PFSK-1 (cell line): ENCODE results near the gene LRCOL1.

Source experiments
- FOXP2 ChIP-seq: optimal IDR thresholded peaks from 2 replicates; pipeline ENCODE3; 2011; ENCODE audit warnings: borderline replicate concordance, control low read depth, inconsistent platforms; ENCODE audit not compliant: insufficient read depth; ENCODE audit errors: extremely low read length, extremely low read depth
- POLR2AphosphoS5 ChIP-seq: IDR thresholded peaks from 2 replicates; pipeline ENCODE4 v1.6.1; 2012; ENCODE audit warnings: low read depth, mild to moderate bottlenecking, control low read depth, low read length, moderate library complexity
- REST ChIP-seq, 2 experiments: IDR thresholded peaks; 2 replicates each; pipeline versions ENCODE4 v1.6.1 to v1.8.0; 2011 to 2012; ENCODE audit warnings: low read depth in 2 of 2, low read length in 2 of 2, control low read depth in 1 of 2, inconsistent platforms in 1 of 2, mild to moderate bottlenecking in 1 of 2, moderate library complexity in 1 of 2; ENCODE audit not compliant: insufficient read depth in 1 of 2
- SIN3A ChIP-seq: IDR thresholded peaks from 2 replicates; pipeline ENCODE4 v1.6.1; 2012; ENCODE audit warnings: mild to moderate bottlenecking, low read length, moderate library complexity, borderline replicate concordance; ENCODE audit not compliant: insufficient read depth
- TAF1 ChIP-seq: IDR thresholded peaks from 2 replicates; pipeline ENCODE4 v1.6.1; 2012; ENCODE audit warnings: low read length, control low read depth, borderline replicate concordance; ENCODE audit not compliant: insufficient read depth

The LRCOL1 gene

GRCh38 chr12:132569856-132570480 is 40.4 kb downstream of the LRCOL1 start:
- TF ChIP-seq FOXP2: no peak
- no peak for TF ChIP-seq TAF1
- no peak for TF ChIP-seq SIN3A

GRCh38 chr12:132568826-132569480 is 41.4 kb downstream of the LRCOL1 start:
- TF ChIP-seq TAF1 (no peak), REST (IDR thresholded peaks at IDR 0.05; ENCODE audit: insufficient read depth in 1 of 2, low read depth in 2 of 2, low read length in 2 of 2) (no peak), SIN3A (no peak), POLR2AphosphoS5 (no peak), FOXP2 (no peak)

- TF ChIP-seq SIN3A: no peak
- TF ChIP-seq REST (IDR thresholded peaks at IDR 0.05; ENCODE audit: insufficient read depth in 1 of 2, low read depth in 2 of 2, low read length in 2 of 2): no peak
- TF ChIP-seq FOXP2: no peak
- TF ChIP-seq TAF1: no peak
- no peak for TF ChIP-seq POLR2AphosphoS5
Observed at GRCh38 chr12:132568301-132568700, 42.1 kb downstream of the LRCOL1 start.

DNA sequence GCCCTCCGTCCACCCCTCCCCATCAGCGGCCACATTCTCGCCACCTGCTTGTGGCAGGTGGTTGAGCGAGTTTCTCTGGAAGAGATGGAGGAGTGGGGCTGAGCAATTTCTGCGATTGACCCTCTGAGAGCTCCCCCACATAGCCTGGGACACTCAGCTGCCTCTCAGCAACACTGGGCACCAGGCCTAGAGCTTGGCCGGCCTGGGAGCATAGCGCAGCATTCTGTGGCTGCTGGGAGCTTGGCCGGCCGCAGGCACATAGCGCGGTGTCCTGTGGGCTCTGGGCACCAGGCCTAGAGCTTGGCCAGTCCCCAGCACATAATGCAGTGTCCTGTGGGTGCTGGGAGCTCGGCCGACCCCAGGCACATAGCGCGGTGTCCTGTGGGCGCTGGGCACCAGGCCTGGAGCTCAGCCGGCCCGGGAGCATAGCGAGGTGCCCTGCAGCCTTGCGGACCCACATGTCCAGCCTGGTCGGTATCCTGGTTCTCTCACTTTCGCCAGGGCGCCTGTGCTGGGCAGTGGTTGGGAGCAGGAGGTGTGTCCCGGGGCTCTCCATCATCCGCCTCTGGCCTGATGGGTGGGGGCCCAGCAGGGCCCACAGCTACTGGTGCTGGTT is 43.8 kb downstream of the LRCOL1 start:
- TF ChIP-seq POLR2AphosphoS5: no peak
- no peak for TF ChIP-seq SIN3A
- TF ChIP-seq REST (IDR thresholded peaks at IDR 0.05; ENCODE audit: insufficient read depth in 1 of 2, low read depth in 2 of 2, low read length in 2 of 2): no peak
- TF ChIP-seq TAF1: no peak
- TF ChIP-seq FOXP2: no peak

DNA sequence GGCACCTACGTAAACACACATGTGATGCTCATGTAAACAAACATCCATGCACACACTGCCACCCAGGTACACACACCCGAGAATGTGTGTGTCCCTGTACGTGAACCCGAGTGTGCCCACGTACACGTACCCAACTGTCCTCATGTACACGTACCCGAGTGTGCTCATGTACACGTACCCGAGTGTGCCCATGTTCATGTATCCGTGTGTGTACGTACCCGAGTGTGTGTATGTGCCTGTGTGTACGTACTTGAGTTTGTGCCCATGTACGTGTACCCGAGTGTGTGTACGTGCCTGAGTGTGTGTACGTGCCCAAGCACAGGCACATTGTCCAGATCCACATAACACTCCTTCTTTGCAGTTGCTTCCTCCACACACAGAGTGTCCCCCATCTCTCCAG is 45.0 kb downstream of the LRCOL1 start:
- no peak for TF ChIP-seq TAF1
- TF ChIP-seq SIN3A: no peak
- no peak for TF ChIP-seq FOXP2
- no peak for TF ChIP-seq REST (IDR thresholded peaks at IDR 0.05; ENCODE audit: insufficient read depth in 1 of 2, low read depth in 2 of 2, low read length in 2 of 2)
- TF ChIP-seq POLR2AphosphoS5: no peak
